Stimulated activated CD4-positive, alpha-beta T cell treated with anti-CD3 and anti-CD28 coated beads, Interleukin-4, amount 100 ng/mL, for 48 hours (primary cell): ENCODE data around the gene SMAGP.
A peak's percentile ranks its signal among the peaks of the same experiment; 100 is the strongest.
"Not testable (repeated sequence)": the region's sequence is repeated elsewhere in the genome, so short reads cannot be mapped to it uniquely, and the experiment has no call there.

Source experiments
- DNase-seq, 2 donors: peaks; one replicate each; pipeline ENCODE4 v3.0.0-alpha.2; 2020; ENCODE audit warnings: low read depth in 2 of 2

Gene SMAGP

GRCh38 chr12:51225234-51225633 lies 45.0 kb downstream of the SMAGP start:
- DNase-seq: no peak

- DNase-seq: no peak
Observed at GRCh38 chr12:51224625-51225024, 45.6 kb downstream of the SMAGP start.

- DNase-seq: no peak
Observed at GRCh38 chr12:51222461-51222860, 47.8 kb downstream of the SMAGP start.

- not testable (repeated sequence) for DNase-seq
Observed at GRCh38 chr12:51219857-51220256, 50.4 kb downstream of the SMAGP start.

- DNase-seq: no peak
Observed at GRCh38 chr12:51219322-51219721, 50.9 kb downstream of the SMAGP start.

GRCh38 chr12:51218607-51219161 lies 51.5 kb downstream of the SMAGP start:
- no peak for DNase-seq

- peak; percentile 45 to 51 for DNase-seq
Observed at GRCh38 chr12:51217968-51218606, 52.1 kb downstream of the SMAGP start, which contains the start of gene POU6F1. TSS of gene POU6F1 (minus strand) at chr12:51218062. CDS start at chr12:51206836, 11,226 bp downstream.

GRCh38 chr12:51217133-51217967 lies 52.9 kb downstream of the SMAGP start:
- peak; percentile 24 to 26 for DNase-seq

- no peak for DNase-seq
Observed at GRCh38 chr12:51216642-51217041, 53.6 kb downstream of the SMAGP start.

- no peak for DNase-seq
Observed at GRCh38 chr12:51214895-51215294, 55.3 kb downstream of the SMAGP start.

- no peak for DNase-seq
Observed at GRCh38 chr12:51210690-51211395, 59.4 kb downstream of the SMAGP start.

GRCh38 chr12:51209259-51209658 lies 61.0 kb downstream of the SMAGP start:
- DNase-seq: no peak

- no peak for DNase-seq
Observed at GRCh38 chr12:51208016-51208660, 62.1 kb downstream of the SMAGP start.

- DNase-seq: no peak
Observed at GRCh38 chr12:51205350-51205749, 64.9 kb downstream of the SMAGP start.

- DNase-seq: no peak
Observed at GRCh38 chr12:51202718-51203117, 67.5 kb downstream of the SMAGP start.

- no peak for DNase-seq
Observed at GRCh38 chr12:51200806-51201205, 69.4 kb downstream of the SMAGP start.

- no peak for DNase-seq
Observed at GRCh38 chr12:51200156-51200555, 70.1 kb downstream of the SMAGP start.

GRCh38 chr12:51199366-51199945 lies 70.8 kb downstream of the SMAGP start:
- no peak for DNase-seq

- no peak for DNase-seq
Observed at GRCh38 chr12:51198568-51199365, 71.4 kb downstream of the SMAGP start.
